H9 (cell line): ENCODE results near the gene AATK. TPM values are rescaled to one million over a fixed set of nuclear protein-coding genes. Genes with fewer than 3 reads are reported as not detected.

Source experiments
- DNase-seq: peaks from one replicate; pipeline ENCODE4 v3.0.0-alpha.2; 2017
- H2AFZ ChIP-seq: one replicate; pipeline ENCODE4 v1.6.1; 2013; ENCODE audit warnings: mild to moderate bottlenecking, low read length, control low read depth, moderate library complexity
- H2AK5ac ChIP-seq: 2 replicates; pipeline ENCODE4 v1.6.1; 2013; ENCODE audit warnings: low read length, control low read depth, mixed read lengths; ENCODE audit not compliant: insufficient read length
- H2BK120ac ChIP-seq: one replicate; pipeline ENCODE4 v1.6.1; 2013; ENCODE audit warnings: low read depth, mild to moderate bottlenecking, low read length, control low read depth, inconsistent platforms; ENCODE audit not compliant: poor library complexity, severe bottlenecking
- H2BK12ac ChIP-seq: 2 replicates; pipeline ENCODE4 v1.6.1; 2013; ENCODE audit warnings: low read length, control low read depth, mixed read lengths, low read depth; ENCODE audit not compliant: insufficient read length
- H2BK15ac ChIP-seq: 2 replicates; pipeline ENCODE4 v1.6.1; 2013; ENCODE audit warnings: low read depth, low read length, control low read depth
- H2BK20ac ChIP-seq: one replicate; pipeline ENCODE4 v1.6.1; 2013; ENCODE audit warnings: low read depth, mild to moderate bottlenecking, low read length, control low read depth, inconsistent platforms; ENCODE audit not compliant: poor library complexity, severe bottlenecking
- H2BK5ac ChIP-seq: 2 replicates; pipeline ENCODE4 v1.6.1; 2013; ENCODE audit warnings: low read length, control low read depth, mixed read lengths; ENCODE audit not compliant: insufficient read length
- H3K14ac ChIP-seq: 2 replicates; pipeline ENCODE4 v1.6.1; 2013; ENCODE audit warnings: low read length, control low read depth; ENCODE audit not compliant: insufficient read depth
- H3K18ac ChIP-seq: 2 replicates; pipeline ENCODE4 v1.6.1; 2013; ENCODE audit warnings: low read depth, mild to moderate bottlenecking, mixed read lengths, low read length, control low read depth; ENCODE audit not compliant: insufficient read length
- H3K23ac ChIP-seq: 2 replicates; pipeline ENCODE4 v1.6.1; 2013; ENCODE audit warnings: low read length, control low read depth, mixed read lengths, low read depth; ENCODE audit not compliant: insufficient read length
- H3K23me2 ChIP-seq: 2 replicates; pipeline ENCODE4 v1.6.1; 2013; ENCODE audit warnings: low read depth, mild to moderate bottlenecking, mixed read lengths, low read length, control low read depth; ENCODE audit not compliant: insufficient read length, poor library complexity, severe bottlenecking
- H3K27ac ChIP-seq: 2 replicates; pipeline ENCODE4 v1.5.1; 2013; ENCODE audit warnings: low read length, control low read depth, mixed read lengths, low read depth; ENCODE audit not compliant: insufficient read length
- H3K27me3 ChIP-seq: 2 replicates; pipeline ENCODE4 v1.6.1; 2013; ENCODE audit warnings: low read length, control low read depth, inconsistent platforms; ENCODE audit not compliant: insufficient read depth
- H3K4ac ChIP-seq: 2 replicates; pipeline ENCODE4 v1.6.1; 2013; ENCODE audit warnings: low read depth, mild to moderate bottlenecking, control low read depth, inconsistent platforms, low read length, moderate library complexity
- H3K4me1 ChIP-seq: 2 replicates; pipeline ENCODE4 v1.6.1; 2013; ENCODE audit warnings: low read length, control low read depth, inconsistent platforms; ENCODE audit not compliant: insufficient read depth
- H3K4me2 ChIP-seq: 2 replicates; pipeline ENCODE4 v1.6.1; 2013; ENCODE audit warnings: low read length, control low read depth, mixed read lengths; ENCODE audit not compliant: insufficient read length, insufficient read depth
- H3K56ac ChIP-seq: 2 replicates; pipeline ENCODE4 v1.6.1; 2013; ENCODE audit warnings: low read depth, mild to moderate bottlenecking, mixed read lengths, low read length, control low read depth; ENCODE audit not compliant: insufficient read length
- H3K79me1 ChIP-seq: 2 replicates; pipeline ENCODE4 v1.6.1; 2013; ENCODE audit warnings: low read depth, mild to moderate bottlenecking, moderate library complexity, low read length, control low read depth, inconsistent platforms; ENCODE audit not compliant: insufficient read depth, poor library complexity, severe bottlenecking
- H3K79me2 ChIP-seq: 2 replicates; pipeline ENCODE4 v1.6.1; 2013; ENCODE audit warnings: low read length, control low read depth, inconsistent platforms; ENCODE audit not compliant: insufficient read depth
- H3K9ac ChIP-seq: 2 replicates; pipeline ENCODE4 v1.6.1; 2013; ENCODE audit warnings: low read length, control low read depth, mixed read lengths; ENCODE audit not compliant: insufficient read length; ENCODE audit errors: extremely low read depth
- H3K9me3 ChIP-seq: one replicate; pipeline ENCODE4 v1.6.1; 2013; ENCODE audit warnings: low read depth, low read length, inconsistent platforms; ENCODE audit not compliant: control insufficient read depth
- H3T11ph ChIP-seq: one replicate; pipeline ENCODE4 v1.6.1; 2013; ENCODE audit warnings: mild to moderate bottlenecking, low read length, control low read depth, inconsistent platforms
- H4K20me1 ChIP-seq: one replicate; pipeline ENCODE4 v1.6.1; 2013; ENCODE audit not compliant: control insufficient read depth, insufficient read length, insufficient read depth
- H4K5ac ChIP-seq: 2 replicates; pipeline ENCODE4 v1.6.1; 2013; ENCODE audit warnings: low read depth, mild to moderate bottlenecking, mixed read lengths, low read length, control low read depth; ENCODE audit not compliant: insufficient read length
- H4K8ac ChIP-seq: replicated peaks from 2 replicates; pipeline ENCODE4 v1.6.1; 2013; ENCODE audit warnings: low read length, control low read depth, mixed read lengths, low read depth; ENCODE audit not compliant: insufficient read length
- H4K91ac ChIP-seq: 2 replicates; pipeline ENCODE4 v1.6.1; 2013; ENCODE audit warnings: low read depth, mild to moderate bottlenecking, moderate library complexity, mixed read lengths, low read length, control low read depth; ENCODE audit not compliant: insufficient read length
- H3K27ac Mint-ChIP-seq, 3 experiments: 2 replicates in 2 of 3; 3 replicates in 1 of 3; pipeline ENCODE4 v1.8.0; 2020 to 2021; ENCODE audit warnings: mixed read lengths in 3 of 3, mild to moderate bottlenecking in 1 of 3, moderate library complexity in 1 of 3
- H3K27me3 Mint-ChIP-seq: 2 replicates; pipeline ENCODE4 v1.8.0; 2021; ENCODE audit warnings: low read depth, mild to moderate bottlenecking, moderate library complexity, mixed read lengths
- H3K36me3 Mint-ChIP-seq, 3 experiments: 2 replicates in 2 of 3; 3 replicates in 1 of 3; pipeline ENCODE4 v1.8.0; 2020 to 2021; ENCODE audit warnings: low read depth in 3 of 3, mixed read lengths in 3 of 3; ENCODE audit not compliant: insufficient read depth in 1 of 3
- H3K4me1 Mint-ChIP-seq, 2 experiments: 2 replicates each; pipeline ENCODE4 v1.8.0; 2020; ENCODE audit warnings: mixed read lengths in 2 of 2
- H3K4me3 Mint-ChIP-seq, 2 experiments: 2 replicates in 1 of 2; 3 replicates in 1 of 2; pipeline ENCODE4 v1.8.0; 2020 to 2021; ENCODE audit warnings: mild to moderate bottlenecking in 2 of 2, mixed read lengths in 2 of 2, moderate library complexity in 1 of 2
- H3K9me3 Mint-ChIP-seq, 2 experiments: 2 replicates in 1 of 2; 3 replicates in 1 of 2; pipeline ENCODE4 v1.8.0; 2020; ENCODE audit warnings: mild to moderate bottlenecking in 2 of 2, mixed read lengths in 2 of 2, moderate library complexity in 1 of 2
- CTCF ChIP-seq: fragments of 200-600 bp; sonication (generic); conservative IDR thresholded peaks from 3 replicates; pipeline ENCODE4 v1.8.0; 2021; ENCODE audit warnings: antibody characterized with exemption, mild to moderate bottlenecking
- WGBS: extraction: QIAGEN DNeasy Blood & Tissue Kit; methylation state at CpG from one replicate; pipeline ENCODE4 v1.1.7; 2013; ENCODE audit warnings: missing lambda C conversion rate, low lambda C conversion rate, mixed read lengths; ENCODE audit not compliant: insufficient read length; ENCODE audit errors: extremely low coverage; 5-methylcytosine and 5-hydroxymethylcytosine counted together
- total RNA-seq: library from RNA; stranded (reverse); gene quantifications from 2 replicates; pipeline ENCODE4 v1.2.1, GENCODE V29; 2021

The AATK gene
- total RNA-seq, 1 experiment from 2014 or later: 2.4 TPM

- no peak overlapping the region for H2BK15ac ChIP-seq
- Mint-ChIP-seq H3K4me1 (peaks cover 2 to 4% of the 10 kb centered on the region in 2 experiments; a peak in 1 of 4 replicates), H3K9me3 (no peaks in the 10 kb centered on the region), H3K4me3 (no peak overlapping the region), H3K27ac (0 out of 7 replicates have a peak overlapping the region, but pooled peaks of 1 of the 3 experiments have one; percentile 23), H3K27me3 (no peaks in the 10 kb centered on the region), H3K36me3 (peaks cover 0 to 6% (median 4%) of the 10 kb centered on the region in 3 experiments; a peak in 4 of 7 replicates)
- no peak overlapping the region for H2AFZ ChIP-seq
- H3K27me3 ChIP-seq: no peaks in the 10 kb centered on the region
- no peak overlapping the region for H2BK20ac ChIP-seq
- no peak overlapping the region for H3K9ac ChIP-seq
- no peak overlapping the region for H2BK12ac ChIP-seq
- no peaks in the 10 kb centered on the region for H3K9me3 ChIP-seq
- H3K27ac ChIP-seq: no peak overlapping the region
- no peak overlapping the region for H3T11ph ChIP-seq
- no peak overlapping the region for H2BK5ac ChIP-seq
- no peak overlapping the region for H4K8ac ChIP-seq
- WGBS: no CpG with 5 or more reads among the region's 11 CpGs
- H2AK5ac ChIP-seq: no peak overlapping the region
- no peak overlapping the region for H4K5ac ChIP-seq
- no peaks in the 10 kb centered on the region for H3K23me2 ChIP-seq
- no peaks in the 10 kb centered on the region for H3K79me1 ChIP-seq
- no peak overlapping the region for H3K18ac ChIP-seq
- H4K20me1 ChIP-seq: no peaks in the 10 kb centered on the region
- no peak for TF ChIP-seq CTCF
- no peaks in the 10 kb centered on the region for H3K4me1 ChIP-seq
- no peak overlapping the region for H3K4ac ChIP-seq
- DNase-seq: no peak
- H2BK120ac ChIP-seq: no peak overlapping the region
- H4K91ac ChIP-seq: no peak overlapping the region
- H3K56ac ChIP-seq: no peak overlapping the region
- H3K4me2 ChIP-seq: no peak overlapping the region
- H3K79me2 ChIP-seq: no peaks in the 10 kb centered on the region
- no peak overlapping the region for H3K14ac ChIP-seq
- H3K23ac ChIP-seq: no peak overlapping the region
These were observed 21.1 kb upstream of the AATK start for GRCh38 chr17:81187120-81187519.
